ENCODE data around the gene APBA2.

GRCh38 chr15:28987337-28987736, 101.6 kb downstream of the APBA2 start:
- no peak for TF ChIP-seq CTCF (IDR thresholded peaks at IDR 0.05)
- no peak for TF ChIP-seq POLR2A (IDR thresholded peaks at IDR 0.05)
- no peak for TF ChIP-seq POLR2AphosphoS5 (IDR thresholded peaks at IDR 0.05; ENCODE audit: insufficient read depth in 1 of 2, low read depth in 1 of 2)
